H1 (cell line): ENCODE measurements around the gene TMEM129. TPM values are rescaled to one million over a fixed set of nuclear protein-coding genes. Genes with fewer than 3 reads are reported as not detected.

Experiments used
- CTCF ChIA-PET: fragments of 300-600 bp; sonication (Branson Sonifier 250); formaldehyde crosslinking; loops from one replicate; lab custom pipeline; 2021; ENCODE audit not compliant: partially characterized antibody; lab: Charles Lee
- POLR2A ChIA-PET: fragments of 300-600 bp; sonication (Branson Sonifier 250); formaldehyde crosslinking; loops from one replicate; lab custom pipeline; 2021; ENCODE audit warnings: inconsistent platforms; ENCODE audit not compliant: partially characterized antibody; lab: Charles Lee
- DNase-seq, 2 experiments: peaks; one replicate each; pipeline versions ENCODE4 v3.0.0 to v3.0.0-alpha.2; 2010 to 2022; ENCODE audit warnings: low spot score in 2 of 2, low read depth in 1 of 2, mixed read lengths in 1 of 2
- FAIRE-seq: peaks from 2 replicates; lab custom pipeline; 2011; peaks lifted over from hg19 to GRCh38; lab: Jason Lieb, UNC
- H2AFZ ChIP-seq: 2 replicates; pipeline ENCODE4 v1.8.1; 2012; ENCODE audit warnings: low read length, inconsistent platforms
- H2AK5ac ChIP-seq: 2 replicates; pipeline ENCODE4 v1.6.1; 2013; ENCODE audit warnings: low read depth, low read length
- H2BK120ac ChIP-seq: replicated peaks from 2 replicates; pipeline ENCODE3; 2013; ENCODE audit warnings: low read depth, low read length, inconsistent platforms
- H2BK12ac ChIP-seq: 2 replicates; pipeline ENCODE4 v1.6.1; 2013; ENCODE audit warnings: low read depth, low read length
- H2BK15ac ChIP-seq: 2 replicates; pipeline ENCODE4 v1.6.1; 2013; ENCODE audit warnings: low read length
- H2BK20ac ChIP-seq: 2 replicates; pipeline ENCODE4 v1.6.1; 2013; ENCODE audit warnings: low read length
- H2BK5ac ChIP-seq: 2 replicates; pipeline ENCODE4 v1.6.1; 2013; ENCODE audit warnings: low read depth, low read length
- H3K14ac ChIP-seq: 2 replicates; pipeline ENCODE4 v1.6.1; 2013; ENCODE audit warnings: inconsistent platforms; ENCODE audit not compliant: insufficient read length
- H3K18ac ChIP-seq: 2 replicates; pipeline ENCODE4 v1.6.1; 2013; ENCODE audit warnings: low read length; ENCODE audit errors: extremely low read depth
- H3K23ac ChIP-seq: 2 replicates; pipeline ENCODE4 v1.6.1; 2013; ENCODE audit warnings: inconsistent platforms; ENCODE audit not compliant: insufficient read length
- H3K23me2 ChIP-seq: 2 replicates; pipeline ENCODE4 v1.6.1; 2013; ENCODE audit warnings: low read depth, low read length
- H3K27ac ChIP-seq: 2 replicates; pipeline ENCODE4 v1.6.1; 2011; ENCODE audit warnings: low read depth, low read length, inconsistent platforms
- H3K27me3 ChIP-seq, 4 experiments: replicated peaks in 1 of 4; 1 replicate in 1 of 4; 2 replicates in 3 of 4; pipeline versions ENCODE4 v1.6.1 to v1.8.1; 2011 to 2013; ENCODE audit warnings: low read length in 3 of 4, mild to moderate bottlenecking in 3 of 4, inconsistent platforms in 2 of 4, mixed read lengths in 2 of 4, moderate library complexity in 1 of 4; ENCODE audit not compliant: control insufficient read depth in 3 of 4, insufficient read depth in 3 of 4; ENCODE audit errors: extremely low read depth in 1 of 4
- H3K36me3 ChIP-seq, 4 experiments: 2 replicates each; pipeline versions ENCODE4 v1.6.1 to v1.8.1; 2011 to 2013; ENCODE audit warnings: mild to moderate bottlenecking in 4 of 4, low read length in 3 of 4, moderate library complexity in 2 of 4, control low read depth in 1 of 4, inconsistent platforms in 1 of 4; ENCODE audit not compliant: insufficient read depth in 4 of 4, control insufficient read depth in 2 of 4
- H3K4ac ChIP-seq: replicated peaks from 2 replicates; pipeline ENCODE3; 2013; ENCODE audit warnings: low read length, low read depth, mixed read lengths, inconsistent platforms; ENCODE audit not compliant: insufficient read length
- H3K4me1 ChIP-seq, 4 experiments: replicated peaks in 1 of 4; 1 replicate in 1 of 4; 2 replicates in 3 of 4; pipeline versions ENCODE4 v1.6.1 to v1.8.1; 2011 to 2013; ENCODE audit warnings: low read length in 3 of 4, inconsistent platforms in 2 of 4, mixed read lengths in 1 of 4; ENCODE audit not compliant: insufficient read depth in 4 of 4, control insufficient read depth in 3 of 4
- H3K4me2 ChIP-seq, 2 experiments: 2 replicates each; pipeline versions ENCODE4 v1.6.1 to v1.8.1; 2011 to 2013; ENCODE audit warnings: low read depth in 2 of 2, low read length in 2 of 2, control low read depth in 1 of 2, inconsistent platforms in 1 of 2, mild to moderate bottlenecking in 1 of 2; ENCODE audit not compliant: insufficient read depth in 1 of 2
- H3K4me3 ChIP-seq, 4 experiments: fragments of 200-600, 300-600 bp in 1 of 4; sonication (generic), shearing (Covaris generic), sonication (Bioruptor Twin) in 1 of 4; 2 replicates each; pipeline versions ENCODE4 v1.5.1 to v1.8.1; 2011 to 2016; ENCODE audit warnings: low read length in 4 of 4, low read depth in 3 of 4, control low read depth in 2 of 4, inconsistent platforms in 2 of 4, mild to moderate bottlenecking in 2 of 4, mixed read lengths in 1 of 4, moderate library complexity in 1 of 4; ENCODE audit not compliant: insufficient read depth in 2 of 4; ENCODE audit errors: extremely low read depth in 1 of 4
- H3K56ac ChIP-seq: replicated peaks from 2 replicates; pipeline ENCODE3; 2013; ENCODE audit warnings: low read depth, mild to moderate bottlenecking, mixed read lengths, low read length, inconsistent platforms; ENCODE audit not compliant: insufficient read length
- H3K79me1 ChIP-seq: 2 replicates; pipeline ENCODE4 v1.6.1; 2013; ENCODE audit warnings: low read depth, low read length, control low read depth
- H3K79me2 ChIP-seq, 2 experiments: 2 replicates each; pipeline versions ENCODE4 v1.6.1 to v1.8.1; 2012 to 2013; ENCODE audit warnings: low read length in 2 of 2, mild to moderate bottlenecking in 2 of 2, inconsistent platforms in 1 of 2; ENCODE audit not compliant: insufficient read depth in 2 of 2, control insufficient read depth in 1 of 2
- H3K9ac ChIP-seq, 4 experiments: replicated peaks in 1 of 4; 1 replicate in 1 of 4; 2 replicates in 3 of 4; pipeline versions ENCODE4 v1.6.1 to v1.8.1; 2011 to 2013; ENCODE audit warnings: low read depth in 3 of 4, low read length in 3 of 4, control low read depth in 2 of 4, mild to moderate bottlenecking in 2 of 4, moderate library complexity in 2 of 4, inconsistent platforms in 1 of 4; ENCODE audit errors: extremely low read depth in 1 of 4
- H3K9me3 ChIP-seq, 2 experiments: 2 replicates each; pipeline versions ENCODE4 v1.6.1 to v1.8.1; 2012 to 2013; ENCODE audit warnings: mild to moderate bottlenecking in 2 of 2, moderate library complexity in 2 of 2, control low read depth in 1 of 2, inconsistent platforms in 1 of 2, low read depth in 1 of 2, low read length in 1 of 2, mixed read lengths in 1 of 2; ENCODE audit not compliant: insufficient read depth in 2 of 2
- H4K20me1 ChIP-seq, 2 experiments: replicated peaks in 1 of 2; 2 replicates each; pipeline versions ENCODE3 to v1.8.1; 2011 to 2013; ENCODE audit warnings: inconsistent platforms in 2 of 2, low read length in 2 of 2, mild to moderate bottlenecking in 1 of 2; ENCODE audit not compliant: insufficient read depth in 2 of 2, control insufficient read depth in 1 of 2
- H4K5ac ChIP-seq: 2 replicates; pipeline ENCODE4 v1.6.1; 2013; ENCODE audit warnings: low read length, low read depth, mixed read lengths, inconsistent platforms; ENCODE audit not compliant: insufficient read length
- H4K8ac ChIP-seq: 2 replicates; pipeline ENCODE4 v1.8.0; 2013; ENCODE audit warnings: mild to moderate bottlenecking, moderate library complexity, low read length, inconsistent platforms; ENCODE audit not compliant: insufficient read depth; ENCODE audit errors: extremely low read depth
- H4K91ac ChIP-seq: replicated peaks from 2 replicates; pipeline ENCODE3; 2013; ENCODE audit warnings: low read length, mixed read lengths, inconsistent platforms; ENCODE audit not compliant: insufficient read length
- KDM1A ChIP-seq: fragments of 200-600, 300-600 bp; sonication (generic); IDR thresholded peaks from 2 replicates; pipeline ENCODE4 v1.7.1; 2016; ENCODE audit warnings: mild to moderate bottlenecking, low read length, borderline replicate concordance
- TAF1 ChIP-seq: IDR thresholded peaks from 2 replicates; pipeline ENCODE4 v1.6.1; 2011; ENCODE audit warnings: mild to moderate bottlenecking, low read depth, low read length
- TEAD4 ChIP-seq: IDR thresholded peaks from 2 replicates; pipeline ENCODE4 v1.6.1; 2012; ENCODE audit warnings: low read depth, low read length, inconsistent platforms, mixed read lengths
- whole genome bisulfite sequencing, 2 experiments: shearing (Covaris generic) in 1 of 2; methylation state at CpG; one replicate each; pipeline versions ENCODE4 v1.1.6 to v1.1.7; 2013 to 2015; ENCODE audit warnings: low lambda C conversion rate in 2 of 2, mixed read lengths in 2 of 2, inconsistent platforms in 1 of 2, low coverage in 1 of 2, missing lambda C conversion rate in 1 of 2; ENCODE audit not compliant: insufficient replicate concordance in 2 of 2, insufficient coverage in 1 of 2, insufficient read length in 1 of 2; ENCODE audit errors: extremely low coverage in 1 of 2, missing lambda C conversion rate in 1 of 2; 5-methylcytosine and 5-hydroxymethylcytosine counted together
- polyA plus RNA-seq, 7 experiments: library from polyadenylated mRNA; depleted of rRNA in 3 of 7; stranded (reverse) in 5 of 7; unstranded in 2 of 7; fragments of >200 nt in 5 of 7; fragments of 200-250 nt in 2 of 7; gene quantifications; 1 replicate in 5 of 7; 2 replicates in 1 of 7; 4 replicates in 1 of 7; pipeline versions ENCODE4 v1.2.1 to v1.2.3, GENCODE V29; 2011 to 2013; ENCODE audit warnings: missing spikeins in 2 of 7, mixed read lengths in 2 of 7
- total RNA-seq: library from RNA; stranded (reverse); fragmentation: NEBNext Ultra II Directional; extraction: Animal tissue kit (Norgen Biotek cat#: 25700); gene quantifications from 2 replicates; pipeline ENCODE4 v1.2.1, GENCODE V29; 2021

TMEM129 gene
- total and polyA plus RNA-seq, 2 of the 8 experiments (the other 6 are each of a cell fraction or from before 2014, with no cell fraction given) = 31.5 to 58.7 TPM

- no peak overlapping the region; the same call in 1 of the 2 replicates for H2BK5ac ChIP-seq
- peak overlapping the region; percentile 80 to 85; a peak in 1 of 4 replicates for H3K4me2 ChIP-seq
- H2BK12ac ChIP-seq = no peak overlapping the region
- no peaks in the 10 kb centered on the region for H3K27me3 ChIP-seq
- H2BK20ac ChIP-seq = no peak overlapping the region
- peaks cover 0 to 19% (median 12%) of the 10 kb centered on the region in 4 experiments; a peak in 6 of 7 replicates for H3K4me1 ChIP-seq
- no peak overlapping the region for H2BK15ac ChIP-seq
- DNase-seq (no peak), FAIRE-seq (no peak)
- no peak overlapping the region for H4K91ac ChIP-seq
- no peak overlapping the region for H4K8ac ChIP-seq
- H3K27ac ChIP-seq = 0 out of 2 replicates have a peak overlapping the region, but pooled peaks have one; percentile 12
- H3K9ac ChIP-seq = no peak overlapping the region
- H3K14ac ChIP-seq = no peak overlapping the region
- H3K23me2 ChIP-seq = peaks cover 12% of the 10 kb centered on the region
- no peak overlapping the region for H3K56ac ChIP-seq
- no peak overlapping the region for H4K5ac ChIP-seq
- no peak overlapping the region for H3K23ac ChIP-seq
- 92% methylated on average over 12 of the region's 12 CpGs; no CpG with 5 or more reads in 1 of the 2 experiments for WGBS, 2 experiments
- H3K4me3 ChIP-seq = peak overlapping the region in 1 of 4 experiments; percentile 96; a peak in 1 of 8 replicates
- peaks cover 9 to 42% of the 10 kb centered on the region in 2 experiments; a peak in 3 of 4 replicates for H3K79me2 ChIP-seq
- H3K36me3 ChIP-seq = peaks cover 29 to 37% (median 33%) of the 10 kb centered on the region in 4 experiments
- no peak overlapping the region for H2AFZ ChIP-seq
- H2AK5ac ChIP-seq = no peak overlapping the region
- no peak overlapping the region for H2BK120ac ChIP-seq
- POLR2A ChIA-PET = interaction anchor here (0.8 to 8.8 kb wide), 4 partner anchors 12 to 61 kb away, joined by 3 to 100 read pairs (median 5); partner anchors contain the start of gene SLBP
- CTCF ChIA-PET = interaction anchor here (0.6 to 18.6 kb wide), 11 partner anchors 10 to 176 kb away, joined by 3 to 326 read pairs (median 3); no protein-coding TSS in a partner anchor
- no peak overlapping the region for H3K18ac ChIP-seq
- H4K20me1 ChIP-seq = peaks cover 19 to 23% of the 10 kb centered on the region in 2 experiments
- H3K4ac ChIP-seq = no peak overlapping the region
- H3K79me1 ChIP-seq = peaks cover 15% of the 10 kb centered on the region
- H3K9me3 ChIP-seq = no peaks in the 10 kb centered on the region
- no peak for TF ChIP-seq TEAD4
- no peak for TF ChIP-seq TAF1
- TF ChIP-seq KDM1A = no peak
Observed at GRCh38 chr4:1723131-1723801, 2.1 kb upstream of the TMEM129 start.
